SK-N-SH (cell line): ENCODE results near the gene HMOX2. TPM values are rescaled to one million over a fixed set of nuclear protein-coding genes. Genes with fewer than 3 reads are reported as not detected.

Experiments
- CTCF ChIA-PET: fragments of 300-600, 350-600 bp; formaldehyde crosslinking; extraction: SDS; loops from one replicate; lab custom pipeline; 2021; lab: Yijun Ruan, JAX
- POLR2A ChIA-PET: fragments of 350-600 bp; sonication (Branson Sonifier 250); formaldehyde crosslinking; extraction: SDS; loops from one replicate; lab custom pipeline; 2020; ENCODE audit warnings: antibody characterized with exemption, inconsistent platforms; lab: Yijun Ruan, JAX
- DNase-seq: peaks from one replicate; pipeline ENCODE4 v3.0.0; 2012
- H2AFZ ChIP-seq: fragments of 200-600 bp; sonication (generic); 2 replicates; pipeline ENCODE4 v1.8.1; 2016; ENCODE audit warnings: antibody characterized with exemption, mild to moderate bottlenecking, low read depth
- H3F3A ChIP-seq: fragments of 200-600 bp; sonication (generic); replicated peaks from 2 replicates; pipeline ENCODE3; 2016; ENCODE audit warnings: antibody characterized with exemption, mild to moderate bottlenecking; ENCODE audit not compliant: insufficient read depth
- H3K27ac ChIP-seq, 2 experiments: fragments of 200-500 bp in 1 of 2; fragments of 200-600 bp in 1 of 2; sonication (Bioruptor generic) in 1 of 2; sonication (generic), shearing (Covaris generic) in 1 of 2; 2 replicates each; pipeline versions ENCODE4 v1.5.1 to v1.6.1; 2014 to 2016; ENCODE audit warnings: low read depth in 2 of 2, inconsistent platforms in 1 of 2, low read length in 1 of 2, mild to moderate bottlenecking in 1 of 2, mixed read lengths in 1 of 2
- H3K27me3 ChIP-seq: fragments of 200-600 bp; sonication (generic), shearing (Covaris generic); 2 replicates; pipeline ENCODE4 v1.6.1; 2016; ENCODE audit warnings: mixed run types; ENCODE audit not compliant: insufficient read depth
- H3K36me3 ChIP-seq, 2 experiments: fragments of 200-500 bp in 1 of 2; fragments of 200-600 bp in 1 of 2; sonication (Bioruptor generic) in 1 of 2; sonication (generic) in 1 of 2; replicated peaks in 1 of 2; 2 replicates each; pipeline versions ENCODE3 to v1.5.1; 2014 to 2016; ENCODE audit warnings: low read length in 1 of 2, mild to moderate bottlenecking in 1 of 2; ENCODE audit not compliant: insufficient read depth in 2 of 2, control insufficient read depth in 1 of 2
- H3K4me1 ChIP-seq, 2 experiments: fragments of 200-500 bp in 1 of 2; fragments of 200-600 bp in 1 of 2; sonication (Bioruptor generic) in 1 of 2; sonication (generic), shearing (Covaris generic) in 1 of 2; 2 replicates each; pipeline versions ENCODE4 v1.5.1 to v1.6.1; 2014 to 2016; ENCODE audit warnings: low read depth in 1 of 2, low read length in 1 of 2, mixed run types in 1 of 2; ENCODE audit not compliant: insufficient read depth in 2 of 2, control insufficient read depth in 1 of 2
- H3K4me2 ChIP-seq: fragments of 200-600 bp; sonication (generic), shearing (Covaris generic); 2 replicates; pipeline ENCODE4 v1.6.1; 2017; ENCODE audit warnings: mixed run types
- H3K4me3 ChIP-seq, 2 experiments: fragments of 200-500 bp in 1 of 2; fragments of 200-600 bp in 1 of 2; sonication (Bioruptor generic) in 1 of 2; sonication (generic), shearing (Covaris generic) in 1 of 2; 2 replicates each; pipeline versions ENCODE4 v1.5.1 to v1.8.1; 2014 to 2016; ENCODE audit warnings: low read depth in 2 of 2, inconsistent platforms in 1 of 2, low read length in 1 of 2, mild to moderate bottlenecking in 1 of 2, mixed read lengths in 1 of 2, moderate library complexity in 1 of 2
- H3K79me2 ChIP-seq: fragments of 200-600 bp; sonication (generic); 2 replicates; pipeline ENCODE4 v1.8.1; 2017; ENCODE audit warnings: mild to moderate bottlenecking; ENCODE audit not compliant: insufficient read depth
- H3K9ac ChIP-seq: fragments of 200-600 bp; sonication (generic); 2 replicates; pipeline ENCODE4 v1.6.1; 2017; ENCODE audit warnings: mixed run types
- H3K9me2 ChIP-seq: fragments of 200-600 bp; sonication (generic); 2 replicates; pipeline ENCODE4 v1.6.1; 2017; ENCODE audit warnings: mixed run types
- H3K9me3 ChIP-seq: fragments of 200-600 bp; sonication (generic); 2 replicates; pipeline ENCODE4 v1.6.1; 2017; ENCODE audit warnings: mixed run types, mild to moderate bottlenecking, moderate library complexity
- H4K20me1 ChIP-seq: fragments of 200-600 bp; sonication (generic); 2 replicates; pipeline ENCODE4 v1.6.1; 2017; ENCODE audit warnings: mild to moderate bottlenecking, mixed run types; ENCODE audit not compliant: insufficient read depth
- CHD2 ChIP-seq: fragments of 150-350 bp; IDR thresholded peaks from 2 replicates; pipeline ENCODE4 v1.6.1; 2018; ENCODE audit warnings: low read length; ENCODE audit not compliant: partially characterized antibody
- ELF1 ChIP-seq: IDR thresholded peaks from 2 replicates; pipeline ENCODE4 v1.4.0; 2012
- EZH2phosphoT487 ChIP-seq: fragments of 200-600 bp; sonication (generic); IDR thresholded peaks from 2 replicates; pipeline ENCODE4 v1.6.1; 2017; ENCODE audit warnings: low read depth, mixed run types, mild to moderate bottlenecking, antibody characterized with exemption, moderate library complexity, borderline replicate concordance
- FOSL2 ChIP-seq: IDR thresholded peaks from 2 replicates; pipeline ENCODE4 v1.4.0; 2012; ENCODE audit warnings: low read depth, mild to moderate bottlenecking, moderate library complexity, borderline replicate concordance
- FOXJ3 ChIP-seq: sonication (generic); formaldehyde crosslinking; IDR thresholded peaks from 2 replicates; pipeline ENCODE4 v1.5.1; 2020; ENCODE audit warnings: mild to moderate bottlenecking, missing genetic modification reagents
- JUND ChIP-seq: IDR thresholded peaks from 2 replicates; pipeline ENCODE4 v1.4.0; 2012
- MEF2A ChIP-seq: IDR thresholded peaks from 2 replicates; pipeline ENCODE4 v1.4.0; 2012; ENCODE audit warnings: low read depth, borderline replicate concordance
- PBX3 ChIP-seq: IDR thresholded peaks from 2 replicates; pipeline ENCODE4; 2012
- RAD21 ChIP-seq: IDR thresholded peaks from 2 replicates; pipeline ENCODE4 v1.6.1; 2012; ENCODE audit warnings: mild to moderate bottlenecking, low read length
- REST ChIP-seq: IDR thresholded peaks from 2 replicates; pipeline ENCODE4 v1.6.1; 2012; ENCODE audit warnings: mild to moderate bottlenecking, low read depth, low read length, moderate library complexity
- RFX5 ChIP-seq: IDR thresholded peaks from 2 replicates; pipeline ENCODE4 v1.6.1; 2012; ENCODE audit warnings: mild to moderate bottlenecking, improper control_type of control experiment, low read length
- SMC3 ChIP-seq: IDR thresholded peaks from 2 replicates; pipeline ENCODE4 v1.6.1; 2012; ENCODE audit warnings: low read depth, low read length, improper control_type of control experiment
- TCF12 ChIP-seq: IDR thresholded peaks from 2 replicates; pipeline ENCODE4 v1.4.0; 2012
- USF2 ChIP-seq: fragments of 150-350 bp; IDR thresholded peaks from 2 replicates; pipeline ENCODE4 v1.6.1; 2017; ENCODE audit warnings: antibody characterized with exemption, low read length, low read depth, borderline replicate concordance
- YY1 ChIP-seq: IDR thresholded peaks from 2 replicates; pipeline ENCODE4 v1.4.0; 2012; ENCODE audit warnings: low read depth, mild to moderate bottlenecking
- WGBS: methylation state at CpG from one replicate; pipeline ENCODE4 v1.1.6; 2017; ENCODE audit warnings: low lambda C conversion rate; 5-methylcytosine and 5-hydroxymethylcytosine counted together
- polyA plus RNA-seq, 3 experiments: library from polyadenylated mRNA; depleted of rRNA; stranded (reverse); fragments of >200 nt; gene quantifications; 2 replicates each; pipeline ENCODE4 v1.2.3, GENCODE V29; 2012

HMOX2 gene
- polyA plus RNA-seq, 1 of the 3 experiments (the other 2 are of a cell fraction), result 65.1 TPM

GRCh38 chr16:4514606-4515005, 38.4 kb downstream of the HMOX2 start:
- Histone ChIP-seq H3F3A (peaks cover 4% of the 10 kb centered on the region), H3K27me3 (no peaks in the 10 kb centered on the region), H3K4me3 (no peak overlapping the region), H3K4me1 (no peaks in the 10 kb centered on the region; a peak in 1 of 4 replicates), H3K4me2 (no peak overlapping the region), H4K20me1 (peaks cover 10% of the 10 kb centered on the region; the same call in 1 of the 2 replicates), H3K36me3 (peaks cover 8 to 37% of the 10 kb centered on the region in 2 experiments), H3K9ac (no peak overlapping the region), H3K9me2 (no peaks in the 10 kb centered on the region), H2AFZ (no peak overlapping the region), H3K79me2 (peaks cover 9% of the 10 kb centered on the region; the same call in 1 of the 2 replicates), H3K27ac (no peak overlapping the region), H3K9me3 (no peaks in the 10 kb centered on the region)
- 78% methylated on average over 5 of the region's 7 CpGs for WGBS
- TF ChIP-seq MEF2A (no peak), CHD2 (no peak), RAD21 (no peak), ELF1 (no peak), FOXJ3 (CRISPR knock-in tag) (no peak), PBX3 (no peak), JUND (no peak), REST (no peak), SMC3 (no peak), RFX5 (no peak), TCF12 (no peak), FOSL2 (no peak), YY1 (no peak), USF2 (no peak), EZH2phosphoT487 (no peak)
- no peak for DNase-seq
- ChIA-PET POLR2A (no interaction called here), CTCF (interaction anchor here (0.9 to 11.4 kb wide), 4 partner anchors 8 to 442 kb away, joined by 3 to 182 read pairs (median 24); no protein-coding TSS in a partner anchor)
